Activated CD8-positive, alpha-beta T cell treated with anti-CD3 and anti-CD28 coated beads for 36 hours (primary cell): ENCODE data around the gene PKDCC. TPM values are rescaled to one million over a fixed set of nuclear protein-coding genes. Genes with fewer than 3 reads are reported as not detected.
A peak's percentile ranks its signal among the peaks of the same experiment; 100 is the strongest.

ENCODE experiments used
- ATAC-seq: fragments of 200-7000 bp; cut with Tn5 transposase; one replicate; pipeline ENCODE4 v1.10.0; 2021; ENCODE audit warnings: mild to moderate bottlenecking, moderate library complexity
- CTCF ChIA-PET: fragments of 350-600 bp; sonication (Branson Sonifier 250); formaldehyde crosslinking; loops from one replicate; lab custom pipeline; 2021; ENCODE audit warnings: antibody characterized with exemption; lab: Charles Lee
- POLR2A ChIA-PET: fragments of 350-600 bp; sonication (Branson Sonifier 250); formaldehyde crosslinking; loops from one replicate; lab custom pipeline; 2021; ENCODE audit warnings: antibody characterized with exemption; lab: Charles Lee
- DNase-seq: peaks from one replicate; pipeline ENCODE4 v3.0.0-alpha.2; 2020
- H3K27ac Mint-ChIP-seq: one replicate; pipeline ENCODE4 v1.8.0; 2021; ENCODE audit warnings: mild to moderate bottlenecking, mixed read lengths
- H3K27me3 Mint-ChIP-seq: one replicate; pipeline ENCODE4 v1.8.0; 2021; ENCODE audit warnings: mixed read lengths
- H3K36me3 Mint-ChIP-seq: one replicate; pipeline ENCODE4 v1.8.0; 2021; ENCODE audit warnings: low read depth, mixed read lengths
- H3K4me1 Mint-ChIP-seq: one replicate; pipeline ENCODE4 v1.8.0; 2021; ENCODE audit warnings: low read depth, mixed read lengths
- H3K4me3 Mint-ChIP-seq: one replicate; pipeline ENCODE4 v1.8.0; 2021; ENCODE audit warnings: mild to moderate bottlenecking, moderate library complexity, mixed read lengths
- H3K9me3 Mint-ChIP-seq: one replicate; pipeline ENCODE4 v1.8.0; 2021; ENCODE audit warnings: mixed read lengths
- intact Hi-C: fragments of 100-400 bp; cut with micrococcal nuclease; formaldehyde crosslinking; loops from one replicate; pipeline ENCODE4 v1.10.0; 2022
- total RNA-seq, 2 experiments: library from RNA; stranded (reverse); gene quantifications; one replicate each; pipeline ENCODE4 v1.2.3, GENCODE V29; 2021
- TF ChIP-seq, protein P1 (sequence below): fragments of 200-600 bp; IDR thresholded peaks from one replicate; pipeline ENCODE4 v1.8.0; 2022; ENCODE audit warnings: antibody characterized with exemption, mild to moderate bottlenecking

Gene PKDCC
- total RNA-seq, 2 experiments from 2014 or later: not detected

DNA sequence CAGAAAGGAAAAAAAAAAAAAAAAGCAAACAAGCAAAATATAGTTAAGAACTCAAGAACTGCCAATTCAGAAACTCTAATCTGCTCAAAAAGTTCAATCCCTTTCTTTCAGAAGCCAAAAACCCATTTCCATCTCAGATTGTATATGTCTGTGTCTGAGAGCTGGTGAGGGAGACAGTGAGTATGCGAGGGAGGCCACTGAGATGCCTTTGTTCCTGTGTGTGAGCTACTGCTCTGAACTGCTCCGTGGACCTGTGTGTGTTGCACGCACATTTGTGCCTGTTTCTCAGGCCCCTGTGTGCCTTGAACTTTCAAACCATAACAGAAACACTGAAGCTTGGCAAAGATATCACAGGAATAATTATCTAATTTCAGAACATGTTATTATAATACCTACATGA is 2.5 kb upstream of the PKDCC start:
- CTCF ChIA-PET: interaction anchor here (2.4 to 3.5 kb wide), 2 partner anchors 42 to 176 kb away, joined by 7 to 13 read pairs; no protein-coding TSS in a partner anchor

DNA sequence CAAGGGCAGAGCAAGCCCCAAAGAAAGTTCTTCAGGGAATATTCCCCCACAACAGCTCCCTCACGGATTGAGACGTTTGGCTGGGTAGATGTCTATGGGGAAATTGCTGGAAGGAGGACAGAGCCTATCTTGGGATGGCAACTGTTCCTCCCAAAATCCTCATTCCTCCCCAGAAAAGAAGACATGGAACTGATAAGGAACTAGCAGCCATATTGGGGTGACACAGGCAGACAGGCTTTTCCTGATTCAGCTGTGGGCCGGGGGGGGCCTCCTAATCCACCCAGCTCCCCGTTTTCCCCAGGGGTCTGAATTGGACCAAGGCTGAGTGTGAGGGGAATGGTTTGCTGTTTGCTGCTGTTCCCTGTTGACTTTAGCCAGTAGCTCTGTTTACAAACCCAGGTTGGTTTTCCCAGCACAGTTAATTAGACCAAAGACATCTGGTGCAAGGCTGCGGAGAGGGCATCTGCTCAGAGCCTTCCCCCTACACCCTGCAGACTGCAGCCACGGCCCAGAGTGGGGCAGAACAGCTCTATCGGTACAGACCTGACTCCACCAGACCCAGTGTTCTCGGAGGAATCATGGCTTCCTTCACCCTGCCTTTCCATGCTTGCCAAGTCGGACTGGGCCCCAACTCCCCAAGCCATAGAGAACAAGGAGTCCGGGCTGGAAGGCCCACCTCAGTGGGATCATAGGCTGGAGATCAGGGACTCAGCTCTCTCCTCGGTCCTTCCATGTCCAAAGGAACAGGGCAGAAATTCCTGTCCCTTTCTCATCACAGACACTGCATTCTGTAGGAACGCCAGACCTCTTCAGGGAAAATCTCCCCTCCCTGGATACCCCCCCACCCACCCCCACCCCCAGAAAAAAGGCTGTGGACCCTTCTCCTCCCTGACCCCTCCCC is 1.7 kb upstream of the PKDCC start:
- CTCF ChIA-PET: interaction anchor here (0.6 to 3.5 kb wide), 3 partner anchors 22 to 176 kb away, joined by 3 to 13 read pairs (median 7); no protein-coding TSS in a partner anchor
- peaks cover 44% of the 10 kb centered on the region for H3K27me3 Mint-ChIP-seq
- TF ChIP-seq, protein P1, sequence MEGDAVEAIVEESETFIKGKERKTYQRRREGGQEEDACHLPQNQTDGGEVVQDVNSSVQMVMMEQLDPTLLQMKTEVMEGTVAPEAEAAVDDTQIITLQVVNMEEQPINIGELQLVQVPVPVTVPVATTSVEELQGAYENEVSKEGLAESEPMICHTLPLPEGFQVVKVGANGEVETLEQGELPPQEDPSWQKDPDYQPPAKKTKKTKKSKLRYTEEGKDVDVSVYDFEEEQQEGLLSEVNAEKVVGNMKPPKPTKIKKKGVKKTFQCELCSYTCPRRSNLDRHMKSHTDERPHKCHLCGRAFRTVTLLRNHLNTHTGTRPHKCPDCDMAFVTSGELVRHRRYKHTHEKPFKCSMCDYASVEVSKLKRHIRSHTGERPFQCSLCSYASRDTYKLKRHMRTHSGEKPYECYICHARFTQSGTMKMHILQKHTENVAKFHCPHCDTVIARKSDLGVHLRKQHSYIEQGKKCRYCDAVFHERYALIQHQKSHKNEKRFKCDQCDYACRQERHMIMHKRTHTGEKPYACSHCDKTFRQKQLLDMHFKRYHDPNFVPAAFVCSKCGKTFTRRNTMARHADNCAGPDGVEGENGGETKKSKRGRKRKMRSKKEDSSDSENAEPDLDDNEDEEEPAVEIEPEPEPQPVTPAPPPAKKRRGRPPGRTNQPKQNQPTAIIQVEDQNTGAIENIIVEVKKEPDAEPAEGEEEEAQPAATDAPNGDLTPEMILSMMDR: no peak
- no peak for DNase-seq
- intact Hi-C loops: no loop called here
- H3K9me3 Mint-ChIP-seq: no peaks in the 10 kb centered on the region
- no peak for ATAC-seq
- no peak overlapping the region for H3K27ac Mint-ChIP-seq
- H3K4me1 Mint-ChIP-seq: peaks cover 6% of the 10 kb centered on the region
- POLR2A ChIA-PET: no interaction called here
- H3K36me3 Mint-ChIP-seq: no peaks in the 10 kb centered on the region
- no peak overlapping the region for H3K4me3 Mint-ChIP-seq

More for the DNA sequence above, 2.5 kb upstream of the PKDCC start:
- Mint-ChIP-seq H3K27me3 (peaks cover 44% of the 10 kb centered on the region), H3K4me1 (peaks cover 6% of the 10 kb centered on the region), H3K27ac (no peak overlapping the region), H3K36me3 (no peaks in the 10 kb centered on the region), H3K9me3 (no peaks in the 10 kb centered on the region), H3K4me3 (no peak overlapping the region)
- no peak for DNase-seq
- intact Hi-C loops: no loop called here
- POLR2A ChIA-PET: no interaction called here
- ATAC-seq: no peak
- TF ChIP-seq, protein P1: no peak

DNA sequence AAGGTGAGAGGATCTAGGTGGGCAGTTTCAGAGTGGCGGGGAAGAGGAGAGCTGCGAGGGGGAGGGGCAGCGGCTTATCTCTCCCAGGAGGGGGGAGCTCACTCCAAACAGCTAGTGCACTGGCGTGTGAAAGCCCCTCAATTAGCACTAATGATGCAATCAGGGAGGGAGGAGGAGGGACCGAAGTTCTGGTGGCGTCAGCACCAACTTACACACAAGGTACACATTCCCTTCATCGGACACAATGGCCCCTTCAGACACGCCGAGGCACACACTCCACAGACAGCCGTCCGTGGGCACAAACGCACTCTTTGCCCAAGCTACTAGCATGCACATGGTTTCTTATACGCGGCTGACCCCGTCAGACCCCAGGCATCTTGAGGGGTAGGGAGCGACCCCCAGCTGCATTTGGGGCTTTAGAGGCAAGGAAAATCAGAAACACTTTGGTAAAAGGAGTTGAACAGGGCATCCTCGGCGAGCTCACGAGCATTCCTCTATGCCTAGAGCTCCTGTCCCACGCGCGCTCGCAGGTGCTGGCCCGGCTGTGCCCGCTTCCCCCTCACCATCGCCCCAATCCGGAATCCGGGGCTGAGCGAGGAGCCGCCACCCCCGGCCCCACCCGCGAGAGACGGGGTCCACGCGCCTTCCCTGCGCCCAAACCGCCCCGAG is 868 bp upstream of the PKDCC start:
- no peaks in the 10 kb centered on the region for H3K36me3 Mint-ChIP-seq

DNA sequence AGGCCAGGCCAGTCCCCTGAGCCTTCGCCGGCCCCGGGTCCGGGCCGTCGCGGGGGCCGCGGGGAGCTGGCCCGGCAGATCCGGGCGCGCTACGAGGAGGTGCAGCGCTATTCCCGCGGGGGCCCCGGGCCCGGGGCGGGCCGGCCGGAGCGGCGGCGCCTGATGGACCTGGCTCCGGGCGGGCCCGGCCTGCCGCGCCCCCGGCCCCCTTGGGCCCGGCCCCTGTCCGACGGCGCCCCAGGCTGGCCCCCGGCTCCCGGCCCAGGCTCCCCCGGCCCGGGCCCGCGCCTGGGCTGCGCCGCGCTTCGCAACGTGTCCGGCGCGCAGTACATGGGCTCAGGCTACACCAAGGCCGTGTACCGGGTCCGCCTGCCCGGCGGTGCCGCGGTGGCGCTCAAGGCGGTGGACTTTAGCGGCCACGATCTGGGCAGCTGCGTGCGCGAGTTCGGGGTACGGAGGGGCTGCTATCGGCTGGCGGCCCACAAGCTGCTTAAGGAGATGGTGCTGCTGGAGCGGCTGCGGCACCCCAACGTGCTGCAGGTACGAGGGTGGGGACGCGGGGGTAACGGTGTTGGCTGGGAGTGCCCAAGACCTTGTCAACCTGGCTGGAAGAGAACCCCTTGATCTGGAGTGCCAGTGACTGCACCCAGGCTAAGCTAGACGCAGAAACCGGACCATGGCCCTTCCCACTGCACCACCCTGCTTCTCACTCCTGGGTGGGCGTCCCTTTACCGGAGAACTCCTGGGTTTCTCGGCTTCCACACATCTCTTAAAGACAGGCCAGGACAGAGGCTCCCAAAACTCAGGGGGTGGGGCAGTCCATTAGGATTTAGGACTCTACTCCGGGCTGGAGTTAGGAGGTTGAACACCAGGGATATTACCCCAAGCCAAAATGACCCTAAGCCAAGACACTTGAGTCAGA is 739 bp downstream of the PKDCC start:
- no peaks in the 10 kb centered on the region for H3K36me3 Mint-ChIP-seq
- POLR2A ChIA-PET: no interaction called here
- H3K27me3 Mint-ChIP-seq: peaks cover 34% of the 10 kb centered on the region

More for the DNA sequence above, 868 bp upstream of the PKDCC start:
- ATAC-seq (peak; percentile 21), DNase-seq (no peak)
- intact Hi-C loops: no loop called here
- POLR2A ChIA-PET: no interaction called here
- CTCF ChIA-PET: interaction anchor here (0.8 to 3.5 kb wide), 4 partner anchors 12 to 193 kb away, joined by 3 to 13 read pairs (median 5); no protein-coding TSS in a partner anchor
- Mint-ChIP-seq H3K27me3 (peaks cover 42% of the 10 kb centered on the region), H3K27ac (no peak overlapping the region), H3K9me3 (no peaks in the 10 kb centered on the region), H3K4me1 (peaks cover 6% of the 10 kb centered on the region), H3K4me3 (peak overlapping the region; percentile 33)
- TF ChIP-seq, protein P1: no peak

More for the DNA sequence above, 739 bp downstream of the PKDCC start:
- Mint-ChIP-seq H3K4me3 (peak overlapping the region; percentile 44), H3K4me1 (peaks cover 6% of the 10 kb centered on the region), H3K27ac (no peak overlapping the region), H3K9me3 (no peaks in the 10 kb centered on the region)
- intact Hi-C loops: no loop called here
- no peak for DNase-seq
- ATAC-seq: peak; percentile 21
- TF ChIP-seq, protein P1: no peak
- CTCF ChIA-PET: interaction anchor here (1.5 kb wide), 1 partner anchor 208 kb away, joined by 3 read pairs; no protein-coding TSS in a partner anchor
